Fibroblast of lung (primary cell): Measurements from ENCODE around the gene SYNPR. TPM values are rescaled to one million over a fixed set of nuclear protein-coding genes. Genes with fewer than 3 reads are reported as not detected.

Experiments used
- DNase-seq, 2 donors: peaks; one replicate each; pipeline versions ENCODE4 v3.0.0 to v3.0.0-alpha.2; 2010; ENCODE audit warnings: low read depth in 2 of 2
- H2AFZ ChIP-seq: 2 replicates; pipeline ENCODE4 v1.5.1; 2012; ENCODE audit warnings: low read length, control low read depth, inconsistent platforms
- H3K27ac ChIP-seq: 2 replicates; pipeline ENCODE4 v1.5.1; 2011; ENCODE audit warnings: low read length, control low read depth; ENCODE audit not compliant: insufficient read depth
- H3K27me3 ChIP-seq: 2 replicates; pipeline ENCODE4 v1.5.1; 2011; ENCODE audit warnings: mild to moderate bottlenecking, low read length; ENCODE audit not compliant: control insufficient read depth, insufficient read depth
- H3K36me3 ChIP-seq: 2 replicates; pipeline ENCODE4 v1.5.1; 2011; ENCODE audit warnings: low read length; ENCODE audit not compliant: control insufficient read depth, insufficient read depth
- H3K4me1 ChIP-seq: 2 replicates; pipeline ENCODE4 v1.5.1; 2011; ENCODE audit warnings: low read length; ENCODE audit not compliant: control insufficient read depth, insufficient read depth; ENCODE audit errors: extremely low read depth
- H3K4me2 ChIP-seq: 2 replicates; pipeline ENCODE4 v1.5.1; 2011; ENCODE audit warnings: low read length, control low read depth; ENCODE audit not compliant: insufficient read depth; ENCODE audit errors: extremely low read depth
- H3K4me3 ChIP-seq, 4 experiments: fragments of 200-600 bp in 1 of 4; sonication (generic) in 1 of 4; replicated peaks in 1 of 4; 2 replicates each; pipeline ENCODE4 v1.5.1; 2011 to 2016; ENCODE audit warnings: low read length in 4 of 4, low read depth in 3 of 4, mild to moderate bottlenecking in 3 of 4, control low read depth in 2 of 4, inconsistent platforms in 1 of 4, mixed read lengths in 1 of 4; ENCODE audit not compliant: insufficient read depth in 1 of 4; ENCODE audit errors: control extremely low read depth in 1 of 4
- H3K79me2 ChIP-seq: 2 replicates; pipeline ENCODE4 v1.5.1; 2012; ENCODE audit warnings: mild to moderate bottlenecking, low read length, inconsistent platforms; ENCODE audit not compliant: control insufficient read depth, insufficient read depth
- H3K9ac ChIP-seq: 2 replicates; pipeline ENCODE4 v1.5.1; 2011; ENCODE audit warnings: mild to moderate bottlenecking, low read length, control low read depth; ENCODE audit not compliant: insufficient read depth
- H3K9me3 ChIP-seq: 2 replicates; pipeline ENCODE4 v1.5.1; 2012; ENCODE audit warnings: low read depth, low read length; ENCODE audit not compliant: control insufficient read depth, insufficient read depth
- H4K20me1 ChIP-seq: 2 replicates; pipeline ENCODE4 v1.5.1; 2011; ENCODE audit warnings: low read length; ENCODE audit not compliant: control insufficient read depth, insufficient read depth; ENCODE audit errors: extremely low read depth
- CTCF ChIP-seq, 2 donors: IDR thresholded peaks in 1 of 2; conservative IDR thresholded peaks in 1 of 2; 1 replicate in 1 of 2; 2 replicates in 1 of 2; pipeline ENCODE4 v1.5.1; 2011 to 2012; ENCODE audit warnings: low read length in 2 of 2, control low read depth in 1 of 2, inconsistent platforms in 1 of 2, low read depth in 1 of 2, mild to moderate bottlenecking in 1 of 2
- EZH2 ChIP-seq: IDR thresholded peaks from 2 replicates; pipeline ENCODE4 v1.5.1; 2012; ENCODE audit warnings: low read length, control low read depth, mild to moderate bottlenecking; ENCODE audit errors: missing control alignments
- polyA minus RNA-seq: library from RNA; depleted of rRNA, polyadenylated mRNA; stranded (reverse); fragments of >200 nt; gene quantifications from 2 replicates; pipeline ENCODE4 v1.2.3, GENCODE V29; 2011; ENCODE audit warnings: low replicate concordance
- polyA plus RNA-seq, 2 donors: library from polyadenylated mRNA; depleted of rRNA in 1 of 2; stranded (reverse) in 1 of 2; unstranded in 1 of 2; fragments of >200 nt; gene quantifications; 2 replicates each; pipeline ENCODE4 v1.2.1, GENCODE V29; 2011 to 2012; ENCODE audit warnings: missing spikeins in 1 of 2
- total RNA-seq: library from RNA; depleted of rRNA; stranded (reverse); fragments of >200 nt; gene quantifications from 2 replicates; pipeline ENCODE4 v1.2.1, GENCODE V29; 2014

SYNPR gene
- total RNA-seq (not detected in 2 replicates), polyA plus RNA-seq (not detected in 2 replicates), polyA minus RNA-seq (not detected in 2 replicates)
- polyA plus RNA-seq (2012): not detected in 2 replicates

GRCh38 chr3:63278171-63279004 is at the start of gene SYNPR:
TSS of gene SYNPR (plus strand) at chr3:63278308.
- no peak within 1 kb of the TSS for H3K9ac ChIP-seq
- H2AFZ ChIP-seq: no peak within 1 kb of the TSS
- H3K9me3 ChIP-seq: no peaks in the 10 kb centered on the region
- H3K79me2 ChIP-seq: no peaks in the 10 kb centered on the region
- H3K27me3 ChIP-seq: peaks cover 21% of the 10 kb centered on the region
- no peak within 1 kb of the TSS for H3K27ac ChIP-seq
- no peaks in the 10 kb centered on the region for H4K20me1 ChIP-seq
- no peak for DNase-seq
- no peak within 1 kb of the TSS for H3K4me2 ChIP-seq
- no peaks in the 10 kb centered on the region for H3K4me1 ChIP-seq
- peak; percentile 49 for TF ChIP-seq EZH2
- TF ChIP-seq CTCF (conservative IDR thresholded peaks at IDR 0.05 in 1 of 2, IDR thresholded peaks at IDR 0.05 in 1 of 2; ENCODE audit: low read depth in 1 of 2, low read length in 2 of 2): no peak
- H3K4me3 ChIP-seq: no peak within 1 kb of the TSS
- H3K36me3 ChIP-seq: no peaks in the 10 kb centered on the region

- no peaks in the 10 kb centered on the region for H3K79me2 ChIP-seq
- peak; percentile 44 to 69 for DNase-seq
- no peaks in the 10 kb centered on the region for H3K4me1 ChIP-seq
- H3K4me3 ChIP-seq: no peak overlapping the region
- H3K36me3 ChIP-seq: no peaks in the 10 kb centered on the region
- no peak overlapping the region for H3K27ac ChIP-seq
- TF ChIP-seq CTCF (conservative IDR thresholded peaks at IDR 0.05 in 1 of 2, IDR thresholded peaks at IDR 0.05 in 1 of 2; ENCODE audit: low read depth in 1 of 2, low read length in 2 of 2) (peak; percentile 47 to 66), EZH2 (no peak)
- H3K9ac ChIP-seq: no peak overlapping the region
- no peaks in the 10 kb centered on the region for H3K9me3 ChIP-seq
- H4K20me1 ChIP-seq: no peaks in the 10 kb centered on the region
- no peaks in the 10 kb centered on the region for H3K27me3 ChIP-seq
- peak overlapping the region; percentile 34 for H2AFZ ChIP-seq
- H3K4me2 ChIP-seq: no peak overlapping the region
Measured at GRCh38 chr3:63228677-63229076, 49.4 kb upstream of the SYNPR start.

- TF ChIP-seq CTCF (conservative IDR thresholded peaks at IDR 0.05 in 1 of 2, IDR thresholded peaks at IDR 0.05 in 1 of 2; ENCODE audit: low read depth in 1 of 2, low read length in 2 of 2): no peak
- TF ChIP-seq EZH2: no peak
- H3K79me2 ChIP-seq: no peaks in the 10 kb centered on the region
Measured at GRCh38 chr3:63230146-63230545, 48.0 kb upstream of the SYNPR start.

More at GRCh38 chr3:63230146-63230545, 48.0 kb upstream of the SYNPR start:
- H3K4me1 ChIP-seq: no peaks in the 10 kb centered on the region
- H2AFZ ChIP-seq: no peak overlapping the region
- H3K36me3 ChIP-seq: no peaks in the 10 kb centered on the region
- H3K4me2 ChIP-seq: no peak overlapping the region
- no peak overlapping the region for H3K4me3 ChIP-seq
- H3K27me3 ChIP-seq: no peaks in the 10 kb centered on the region
- H4K20me1 ChIP-seq: no peaks in the 10 kb centered on the region
- DNase-seq: no peak
- no peak overlapping the region for H3K9ac ChIP-seq
- H3K27ac ChIP-seq: no peak overlapping the region
- H3K9me3 ChIP-seq: no peaks in the 10 kb centered on the region
